Pons (tissue), 1 donor: ENCODE data around the gene ASIC5.

Experiments
- DNase-seq: peaks from one replicate; pipeline ENCODE4 v3.0.0-alpha.2; 2016; ENCODE audit warnings: low spot score

The ASIC5 gene

DNA sequence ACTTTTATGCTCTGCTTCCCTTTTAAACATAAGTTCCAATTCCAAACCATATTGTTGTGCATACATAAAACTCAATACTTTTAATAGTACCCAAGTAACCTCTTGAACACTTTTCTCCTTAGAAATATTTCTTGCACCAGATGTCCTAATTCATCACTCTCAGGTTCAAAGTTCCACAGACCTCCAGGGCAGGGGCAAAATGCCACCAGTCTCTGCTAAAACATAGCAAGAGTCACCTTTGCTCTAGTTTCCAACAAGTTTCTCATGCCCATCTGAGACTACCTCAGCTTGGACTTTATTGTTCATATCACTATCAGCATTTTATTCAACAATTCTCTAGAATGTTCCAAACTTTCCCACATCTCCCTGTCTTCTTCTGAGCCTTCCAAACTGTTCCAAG is 13.7 kb upstream of the ASIC5 start:
- no peak for DNase-seq

- DNase-seq = no peak
These were observed 12.5 kb upstream of the ASIC5 start for GRCh38 chr4:155878611-155879010.

DNA sequence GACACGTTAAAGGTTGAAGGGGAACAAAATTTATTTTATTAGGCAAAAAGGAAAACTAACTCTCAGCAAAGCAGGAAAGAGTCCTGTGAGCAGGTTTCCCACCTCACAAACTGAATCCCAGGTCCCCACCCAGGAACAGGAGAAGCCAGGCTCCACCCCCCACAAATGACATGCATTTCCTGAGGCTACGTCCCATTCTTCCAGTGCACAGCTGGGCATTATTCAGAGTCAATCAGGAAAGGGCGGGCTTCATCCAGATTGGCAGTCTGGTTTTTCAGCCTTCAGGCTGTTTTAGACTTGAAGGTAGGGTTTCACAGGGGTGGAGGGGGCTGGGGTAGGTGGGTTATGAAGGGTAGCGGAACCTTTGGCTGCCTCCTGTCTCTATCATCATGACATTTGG is 11.9 kb upstream of the ASIC5 start:
- no peak for DNase-seq

DNA sequence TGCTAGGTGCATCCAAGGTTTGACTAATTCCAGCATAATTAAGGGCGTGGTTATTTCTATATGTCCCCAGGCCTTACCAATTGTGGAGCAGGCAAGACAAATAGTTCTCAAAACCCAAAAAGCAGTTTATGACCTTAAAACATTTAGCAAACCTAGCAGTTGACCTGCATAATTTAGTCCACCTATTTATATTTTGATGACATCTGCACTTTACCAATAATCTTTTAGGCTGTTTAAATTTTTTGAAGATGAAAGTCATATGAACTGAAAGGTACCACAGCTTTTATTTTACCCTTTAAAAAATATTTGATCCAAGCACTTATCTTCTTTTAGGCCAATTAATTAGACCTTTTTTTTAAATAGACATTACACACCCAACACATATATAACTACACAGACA is 9.8 kb upstream of the ASIC5 start:
- DNase-seq = no peak

GRCh38 chr4:155855897-155856296 is 10.2 kb downstream of the ASIC5 start:
- no peak for DNase-seq

GRCh38 chr4:155854582-155855226 is 11.4 kb downstream of the ASIC5 start:
- DNase-seq = no peak

GRCh38 chr4:155853189-155853588 is 12.9 kb downstream of the ASIC5 start:
- no peak for DNase-seq

- no peak for DNase-seq
These were observed 17.0 kb downstream of the ASIC5 start for GRCh38 chr4:155849042-155849441.

GRCh38 chr4:155846929-155847328 is 19.1 kb downstream of the ASIC5 start:
- DNase-seq = no peak

DNA sequence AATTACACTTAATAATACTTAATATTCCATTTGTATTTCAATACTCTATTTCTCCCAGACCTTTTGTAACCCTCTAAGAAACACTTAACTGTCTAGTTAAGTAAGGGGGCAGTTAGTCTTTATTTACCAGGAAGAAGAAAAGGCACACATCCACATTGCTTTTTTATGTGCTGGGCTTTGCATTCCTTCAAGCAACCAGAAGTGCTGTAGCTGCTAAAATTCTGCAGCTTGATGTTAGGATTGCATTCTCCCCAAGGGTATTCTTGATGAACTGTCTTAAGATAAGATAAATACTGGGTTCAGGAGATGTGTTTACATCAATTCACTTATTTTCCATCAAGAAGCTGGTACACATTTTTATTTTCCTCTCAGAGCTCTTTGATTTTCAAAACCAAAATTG is 24.0 kb downstream of the ASIC5 start:
- DNase-seq = no peak

GRCh38 chr4:155837203-155837796 is 28.8 kb downstream of the ASIC5 start:
- DNase-seq = no peak

DNA sequence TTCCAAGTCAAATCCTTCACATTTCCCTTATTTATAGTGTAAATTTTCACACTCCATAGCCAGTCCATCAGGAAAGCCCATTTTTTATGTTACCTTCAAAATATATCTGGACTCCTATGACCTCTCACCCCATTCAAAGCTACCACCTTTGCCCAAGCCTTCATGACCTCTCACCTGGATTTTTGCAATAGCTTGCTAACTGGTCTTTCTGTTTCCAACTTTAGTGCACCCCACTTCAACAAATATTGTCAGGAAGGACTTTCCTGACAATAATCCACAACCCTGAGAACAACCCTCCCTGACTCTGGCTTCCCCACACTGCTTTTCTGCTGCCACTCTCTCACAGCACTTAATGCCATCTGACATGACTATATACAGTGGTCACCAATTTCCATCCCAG is 33.4 kb downstream of the ASIC5 start:
- DNase-seq = no peak

DNA sequence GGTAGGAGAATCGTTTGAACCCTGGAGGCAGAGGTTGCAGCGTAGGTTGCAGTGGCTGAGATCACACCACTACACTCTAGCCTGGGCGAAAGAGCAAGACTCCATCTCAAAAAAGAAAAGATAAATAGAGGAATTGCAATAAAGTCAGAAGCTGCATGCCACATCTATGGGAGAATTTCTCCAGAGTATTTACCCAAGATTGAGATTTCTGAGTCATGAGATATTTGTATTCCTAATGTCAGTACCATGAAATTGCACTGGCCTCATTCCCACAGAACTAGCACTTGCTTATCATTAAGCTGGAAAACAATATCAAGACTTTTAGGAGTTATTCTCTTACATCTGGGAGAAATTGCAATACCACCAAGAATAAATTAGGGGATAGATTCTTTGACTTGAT is 37.4 kb downstream of the ASIC5 start:
- DNase-seq = no peak

DNA sequence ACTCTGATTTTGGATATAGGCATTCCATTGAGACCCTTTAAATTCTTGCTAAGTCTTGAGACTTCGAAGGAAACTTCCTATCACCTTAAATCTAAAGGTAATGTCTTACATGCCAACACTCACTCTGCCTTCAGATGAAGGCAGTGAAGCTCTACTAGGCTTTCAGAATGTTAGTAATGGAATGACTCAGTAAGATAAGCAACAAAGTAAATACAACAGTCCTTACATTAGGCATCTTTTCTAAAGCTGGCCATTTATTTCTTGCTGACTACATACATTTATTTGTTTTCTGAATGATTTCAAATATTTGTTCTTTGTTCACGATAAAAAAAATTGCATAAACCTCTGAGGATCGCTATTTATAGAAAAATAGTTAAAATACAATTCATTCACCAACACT is 43.5 kb downstream of the ASIC5 start:
- no peak for DNase-seq

DNA sequence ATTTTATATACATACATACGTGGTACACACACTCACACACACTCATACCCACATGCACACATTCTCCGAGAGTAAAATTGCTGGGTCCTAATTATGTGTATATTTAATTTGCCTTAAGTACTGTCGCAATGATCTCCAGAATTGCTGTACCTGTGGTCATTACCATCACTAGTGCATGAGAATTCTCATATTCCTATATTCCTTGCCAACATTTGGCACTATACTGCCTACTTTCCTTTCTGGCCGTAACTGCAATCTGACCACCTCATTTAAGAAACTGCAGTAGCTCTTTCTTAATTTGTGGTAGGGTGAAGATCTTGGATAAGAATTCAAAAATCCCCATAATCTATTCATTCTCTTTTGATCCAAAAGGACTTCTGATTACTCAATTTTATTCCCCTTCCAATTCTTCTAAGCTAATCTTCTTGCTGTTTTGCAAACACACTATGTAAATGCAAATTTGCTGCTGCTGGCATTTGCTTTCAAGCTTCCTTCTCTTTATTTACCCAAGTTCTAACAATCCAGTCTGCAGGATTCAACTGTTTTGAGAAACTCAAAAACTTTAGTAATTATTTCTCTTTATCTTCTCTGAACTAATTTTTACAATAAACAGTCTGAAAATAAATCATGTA is 45.1 kb downstream of the ASIC5 start:
- no peak for DNase-seq

DNA sequence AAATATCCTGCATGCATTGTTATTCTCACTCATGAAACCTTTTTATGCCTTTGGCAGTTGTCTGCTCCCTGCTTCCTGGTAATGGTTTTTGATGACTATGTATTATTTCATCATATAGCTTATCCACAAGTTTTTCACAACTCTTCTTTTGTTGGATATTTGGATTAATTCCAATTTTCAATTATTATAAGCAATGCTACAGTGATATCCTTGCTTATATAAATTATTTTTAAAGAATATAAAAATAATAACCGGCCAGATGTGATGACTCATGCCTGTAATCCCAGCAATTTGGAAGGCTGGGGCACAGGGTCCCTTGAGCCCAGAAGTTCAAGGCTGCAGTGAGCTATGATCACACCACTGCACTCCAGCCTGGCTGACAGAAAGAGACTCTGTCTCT is 47.0 kb downstream of the ASIC5 start:
- DNase-seq = no peak

DNA sequence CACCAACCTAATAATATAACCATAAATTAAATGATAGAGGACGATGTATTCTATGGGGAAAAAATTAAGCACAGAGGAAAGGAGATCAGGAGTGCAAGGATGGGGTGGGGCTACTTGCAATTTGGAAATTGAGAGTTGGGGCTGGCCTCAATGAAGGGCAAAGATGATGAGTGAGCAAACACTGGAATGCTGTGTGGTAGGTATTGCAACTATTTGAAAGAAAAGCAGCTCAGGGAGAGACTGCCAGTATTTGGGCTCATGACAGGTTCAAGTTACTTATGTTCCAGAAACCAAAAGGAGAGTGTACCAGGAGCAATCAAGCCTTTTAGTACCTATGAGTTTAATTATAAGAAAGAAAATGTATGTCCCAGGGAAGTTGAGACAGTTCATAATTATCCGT is 47.4 kb downstream of the ASIC5 start:
- no peak for DNase-seq

GRCh38 chr4:155811083-155811482 is 55.0 kb downstream of the ASIC5 start:
- DNase-seq = no peak

- peak; percentile 85 for DNase-seq
These were observed 56.2 kb downstream of the ASIC5 start for GRCh38 chr4:155809835-155810234.

DNA sequence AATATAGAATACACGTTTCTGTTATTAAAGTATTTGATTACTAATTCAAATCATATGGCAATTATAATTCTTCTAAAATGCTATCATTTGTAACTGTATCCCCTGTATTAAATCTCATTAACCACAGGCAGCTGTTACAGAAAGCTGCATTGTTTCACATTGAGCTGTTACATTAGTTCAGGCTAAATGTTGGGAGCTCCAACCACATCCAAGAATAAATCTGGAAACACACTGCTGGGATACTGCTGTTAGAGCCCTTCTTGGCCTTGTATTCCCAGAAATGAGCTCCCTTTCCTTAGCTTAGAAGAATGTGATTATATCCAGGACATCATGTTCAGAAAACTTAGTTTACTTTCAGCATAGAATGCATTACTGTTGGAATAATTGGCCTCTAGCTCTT is 59.1 kb downstream of the ASIC5 start:
- DNase-seq = no peak

GRCh38 chr4:155805016-155805415 is 61.1 kb downstream of the ASIC5 start:
- no peak for DNase-seq

DNA sequence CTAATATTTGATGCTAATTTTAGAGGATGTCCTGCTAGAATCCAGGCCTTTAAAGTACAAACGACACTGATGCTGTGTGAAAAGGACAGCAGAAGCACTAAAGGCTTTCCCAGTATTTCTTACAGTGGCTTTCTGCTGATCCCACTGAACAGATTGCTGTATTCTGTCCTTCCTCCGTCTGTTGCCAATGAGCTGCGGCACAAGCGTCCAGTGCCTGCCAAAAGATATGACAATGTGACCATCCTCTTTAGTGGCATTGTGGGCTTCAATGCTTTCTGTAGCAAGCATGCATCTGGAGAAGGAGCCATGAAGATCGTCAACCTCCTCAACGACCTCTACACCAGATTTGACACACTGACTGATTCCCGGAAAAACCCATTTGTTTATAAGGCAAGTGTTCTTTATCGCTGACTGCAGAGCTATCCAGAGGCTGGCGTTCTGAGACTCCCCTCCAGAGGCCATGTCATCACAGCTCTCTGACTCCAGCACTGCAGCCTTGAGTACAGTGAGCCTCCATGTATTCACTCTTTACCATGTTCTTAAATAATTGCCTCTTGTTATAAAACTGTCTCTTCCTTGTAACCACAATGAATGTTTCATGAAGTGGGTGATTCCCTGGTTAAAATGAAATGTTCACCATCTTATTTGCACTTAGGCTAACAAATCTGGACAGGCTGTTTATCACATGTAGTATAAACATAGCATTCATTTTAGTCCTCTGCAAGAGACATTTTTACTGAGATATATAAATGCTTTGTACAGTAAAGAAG is 63.7 kb downstream of the ASIC5 start:
- DNase-seq = peak; percentile 33
